ENCODE measurements around the gene RAB3C. TPM values are rescaled to one million over a fixed set of nuclear protein-coding genes. Genes with fewer than 3 reads are reported as not detected.
"Not testable (repeated sequence)": the region's sequence is repeated elsewhere in the genome, so short reads cannot be mapped to it uniquely, and the experiment has no call there.

RAB3C gene
- total RNA-seq, 1 donor from 2014 or later, result 0.45 TPM

DNA sequence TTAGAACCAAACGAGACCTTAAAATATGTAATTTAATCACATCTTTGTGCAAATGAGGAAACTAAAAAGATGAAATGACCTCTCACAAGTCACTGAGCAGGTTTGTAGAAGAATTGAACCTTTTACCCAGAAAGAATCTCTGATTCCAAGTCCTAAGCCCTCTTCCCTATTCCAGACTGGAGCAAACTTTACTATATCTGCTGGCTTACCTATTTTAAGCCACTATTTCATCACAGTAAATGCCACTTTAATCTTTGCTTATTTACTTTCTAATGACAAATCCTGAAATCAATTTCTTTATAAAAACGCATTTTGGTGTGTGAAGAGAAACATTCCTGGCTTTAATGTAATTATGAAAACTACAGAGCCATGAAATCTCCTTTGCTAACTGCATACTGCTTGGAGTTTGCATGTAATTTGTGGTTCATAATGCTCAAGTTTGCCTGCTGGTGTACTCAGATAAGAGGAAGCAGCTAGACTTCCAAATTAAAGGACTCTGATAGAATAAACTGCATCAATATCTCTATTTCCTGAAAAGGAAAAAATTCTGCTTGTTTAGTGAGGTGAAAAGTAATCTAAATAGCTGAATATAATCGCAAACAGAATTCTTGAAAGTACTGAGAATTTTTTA is 121.2 kb downstream of the RAB3C start:
- H3K4me3 ChIP-seq (ENCODE audit: insufficient read depth, low read depth, low read length), result no peak overlapping the region
- H3K36me3 ChIP-seq (ENCODE audit: insufficient read depth, low read length), result no peaks in the 10 kb centered on the region
- H2AFZ ChIP-seq (ENCODE audit: low read depth, low read length), result no peak overlapping the region
- Mint-ChIP-seq H3K27ac (ENCODE audit: unreplicated experiment) (no peak overlapping the region), H3K9me3 (ENCODE audit: unreplicated experiment) (peaks cover 3% of the 10 kb centered on the region), H3K4me3 (ENCODE audit: unreplicated experiment) (no peak overlapping the region), H3K4me1 (ENCODE audit: low read depth, unreplicated experiment) (no peaks in the 10 kb centered on the region), H3K27me3 (ENCODE audit: low read depth, unreplicated experiment) (no peaks in the 10 kb centered on the region), H3K36me3 (ENCODE audit: low read depth, unreplicated experiment) (no peaks in the 10 kb centered on the region)
- no peak overlapping the region for H3K27ac ChIP-seq (ENCODE audit: low read depth, low read length)
- H4K20me1 ChIP-seq (ENCODE audit: insufficient read depth, low read length), result no peaks in the 10 kb centered on the region
- no peaks in the 10 kb centered on the region for H3K4me1 ChIP-seq (ENCODE audit: insufficient read depth, low read length)
- H3K79me2 ChIP-seq (ENCODE audit: insufficient read depth, low read length), result no peaks in the 10 kb centered on the region
- no peak overlapping the region for H3K4me2 ChIP-seq (ENCODE audit: low read length)
- H3K9me3 ChIP-seq (ENCODE audit: insufficient read depth, low read depth, low read length), result no peaks in the 10 kb centered on the region
- DNase-seq (ENCODE audit: low read depth), result no peak
- H3K9ac ChIP-seq (ENCODE audit: low read length), result no peak overlapping the region
- H3K27me3 ChIP-seq (ENCODE audit: insufficient read depth, low read length), result no peaks in the 10 kb centered on the region
- TF ChIP-seq, protein P1, sequence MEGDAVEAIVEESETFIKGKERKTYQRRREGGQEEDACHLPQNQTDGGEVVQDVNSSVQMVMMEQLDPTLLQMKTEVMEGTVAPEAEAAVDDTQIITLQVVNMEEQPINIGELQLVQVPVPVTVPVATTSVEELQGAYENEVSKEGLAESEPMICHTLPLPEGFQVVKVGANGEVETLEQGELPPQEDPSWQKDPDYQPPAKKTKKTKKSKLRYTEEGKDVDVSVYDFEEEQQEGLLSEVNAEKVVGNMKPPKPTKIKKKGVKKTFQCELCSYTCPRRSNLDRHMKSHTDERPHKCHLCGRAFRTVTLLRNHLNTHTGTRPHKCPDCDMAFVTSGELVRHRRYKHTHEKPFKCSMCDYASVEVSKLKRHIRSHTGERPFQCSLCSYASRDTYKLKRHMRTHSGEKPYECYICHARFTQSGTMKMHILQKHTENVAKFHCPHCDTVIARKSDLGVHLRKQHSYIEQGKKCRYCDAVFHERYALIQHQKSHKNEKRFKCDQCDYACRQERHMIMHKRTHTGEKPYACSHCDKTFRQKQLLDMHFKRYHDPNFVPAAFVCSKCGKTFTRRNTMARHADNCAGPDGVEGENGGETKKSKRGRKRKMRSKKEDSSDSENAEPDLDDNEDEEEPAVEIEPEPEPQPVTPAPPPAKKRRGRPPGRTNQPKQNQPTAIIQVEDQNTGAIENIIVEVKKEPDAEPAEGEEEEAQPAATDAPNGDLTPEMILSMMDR (IDR thresholded peaks at IDR 0.05; ENCODE audit: insufficient read depth, low read depth, low read length), result no peak
- TF ChIP-seq EZH2 (IDR thresholded peaks at IDR 0.05; ENCODE audit: insufficient read depth, low read length), result no peak
- FAIRE-seq, result no peak

DNA sequence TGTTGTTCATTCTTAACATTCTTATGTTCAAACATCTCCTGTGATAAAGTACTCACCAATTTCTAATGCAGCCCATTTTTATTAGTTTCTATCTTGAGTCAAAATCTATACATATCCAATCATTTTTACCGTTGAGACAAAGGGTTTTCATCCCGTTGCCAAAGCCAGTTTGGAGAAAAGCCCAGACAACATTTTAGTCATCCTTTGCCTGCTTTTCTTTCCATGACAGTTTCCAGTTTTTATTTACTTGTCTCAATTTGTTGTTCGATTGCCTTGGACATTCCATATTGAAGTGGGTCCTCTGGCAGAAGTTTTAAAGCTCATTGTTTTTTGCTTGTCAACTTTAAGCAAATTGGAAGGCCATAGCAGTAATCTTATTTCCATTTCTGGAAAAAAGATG is 123.9 kb downstream of the RAB3C start:
- Histone ChIP-seq H3K27me3 (ENCODE audit: insufficient read depth, low read length) (no peaks in the 10 kb centered on the region), H3K9me3 (ENCODE audit: insufficient read depth, low read depth, low read length) (no peaks in the 10 kb centered on the region), H2AFZ (ENCODE audit: low read depth, low read length) (no peak overlapping the region), H3K36me3 (ENCODE audit: insufficient read depth, low read length) (no peaks in the 10 kb centered on the region), H3K4me3 (ENCODE audit: insufficient read depth, low read depth, low read length) (no peak overlapping the region), H3K9ac (ENCODE audit: low read length) (no peak overlapping the region), H3K4me1 (ENCODE audit: insufficient read depth, low read length) (no peaks in the 10 kb centered on the region), H3K79me2 (ENCODE audit: insufficient read depth, low read length) (no peaks in the 10 kb centered on the region), H3K27ac (ENCODE audit: low read depth, low read length) (no peak overlapping the region), H4K20me1 (ENCODE audit: insufficient read depth, low read length) (no peaks in the 10 kb centered on the region), H3K4me2 (ENCODE audit: low read length) (no peak overlapping the region)
- Mint-ChIP-seq H3K4me1 (ENCODE audit: low read depth, unreplicated experiment) (no peaks in the 10 kb centered on the region), H3K27ac (ENCODE audit: unreplicated experiment) (no peak overlapping the region), H3K9me3 (ENCODE audit: unreplicated experiment) (peaks cover 3% of the 10 kb centered on the region), H3K27me3 (ENCODE audit: low read depth, unreplicated experiment) (no peaks in the 10 kb centered on the region), H3K4me3 (ENCODE audit: unreplicated experiment) (no peak overlapping the region), H3K36me3 (ENCODE audit: low read depth, unreplicated experiment) (no peaks in the 10 kb centered on the region)
- FAIRE-seq (no peak), DNase-seq (ENCODE audit: low read depth) (no peak)
- TF ChIP-seq, protein P1 (IDR thresholded peaks at IDR 0.05; ENCODE audit: insufficient read depth, low read depth, low read length), result no peak
- TF ChIP-seq EZH2 (IDR thresholded peaks at IDR 0.05; ENCODE audit: insufficient read depth, low read length), result no peak

DNA sequence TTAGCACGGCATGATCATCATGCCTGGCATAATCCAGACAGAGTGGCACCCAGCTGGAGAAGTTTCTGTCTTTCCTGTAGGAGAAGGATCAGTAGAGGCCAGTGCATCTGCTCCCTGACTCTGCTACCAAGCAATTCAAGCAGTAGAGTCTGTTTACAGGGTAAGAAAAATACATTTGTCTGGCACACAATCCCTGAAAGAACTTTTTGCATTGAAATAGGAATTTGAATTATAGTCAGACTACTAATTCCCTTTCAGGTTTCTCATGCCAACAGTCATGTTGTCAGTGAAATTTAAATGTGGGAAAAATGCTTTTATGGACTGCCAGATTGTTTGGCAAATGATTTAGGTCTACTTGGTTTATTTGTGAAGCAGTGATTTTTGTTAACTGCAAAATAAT is 125.6 kb downstream of the RAB3C start:
- Histone ChIP-seq H3K9me3 (ENCODE audit: insufficient read depth, low read depth, low read length) (no peaks in the 10 kb centered on the region), H3K79me2 (ENCODE audit: insufficient read depth, low read length) (no peaks in the 10 kb centered on the region), H3K36me3 (ENCODE audit: insufficient read depth, low read length) (no peaks in the 10 kb centered on the region), H3K4me1 (ENCODE audit: insufficient read depth, low read length) (no peaks in the 10 kb centered on the region), H3K27ac (ENCODE audit: low read depth, low read length) (no peak overlapping the region), H4K20me1 (ENCODE audit: insufficient read depth, low read length) (no peaks in the 10 kb centered on the region), H2AFZ (ENCODE audit: low read depth, low read length) (no peak overlapping the region), H3K4me3 (ENCODE audit: insufficient read depth, low read depth, low read length) (no peak overlapping the region), H3K4me2 (ENCODE audit: low read length) (no peak overlapping the region), H3K9ac (ENCODE audit: low read length) (no peak overlapping the region), H3K27me3 (ENCODE audit: insufficient read depth, low read length) (no peaks in the 10 kb centered on the region)
- H3K36me3 Mint-ChIP-seq (ENCODE audit: low read depth, unreplicated experiment), result no peaks in the 10 kb centered on the region
- no peaks in the 10 kb centered on the region for H3K27me3 Mint-ChIP-seq (ENCODE audit: low read depth, unreplicated experiment)
- no peaks in the 10 kb centered on the region for H3K4me1 Mint-ChIP-seq (ENCODE audit: low read depth, unreplicated experiment)
- TF ChIP-seq EZH2 (IDR thresholded peaks at IDR 0.05; ENCODE audit: insufficient read depth, low read length), result no peak
- TF ChIP-seq, protein P1 (IDR thresholded peaks at IDR 0.05; ENCODE audit: insufficient read depth, low read depth, low read length), result no peak
- FAIRE-seq (no peak), DNase-seq (ENCODE audit: low read depth) (no peak)
- no peak overlapping the region for H3K4me3 Mint-ChIP-seq (ENCODE audit: unreplicated experiment)
- no peak overlapping the region for H3K27ac Mint-ChIP-seq (ENCODE audit: unreplicated experiment)
- peaks cover 2% of the 10 kb centered on the region for H3K9me3 Mint-ChIP-seq (ENCODE audit: unreplicated experiment)

DNA sequence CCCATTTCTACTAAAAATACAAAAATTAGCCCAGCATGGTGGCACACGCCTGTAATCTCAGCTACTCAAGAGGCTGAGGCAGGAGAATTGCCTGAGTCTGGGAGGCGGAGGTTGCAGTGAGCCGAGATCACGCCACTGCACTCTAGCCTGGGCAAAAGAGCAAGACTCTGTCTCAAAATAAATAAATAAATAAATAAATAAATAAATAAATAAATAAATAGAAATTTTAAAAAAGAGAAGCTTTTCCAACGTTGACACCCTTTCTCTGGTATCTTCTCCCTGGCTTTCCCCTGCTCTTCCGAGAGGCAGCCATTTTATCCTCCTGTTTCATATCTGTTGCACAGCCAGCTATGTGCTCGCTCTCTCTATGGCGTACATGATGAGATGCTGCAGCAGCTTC is 127.5 kb downstream of the RAB3C start:
- H3K4me2 ChIP-seq (ENCODE audit: low read length); FAIRE-seq; H3K4me1 ChIP-seq (ENCODE audit: insufficient read depth, low read length); H3K27me3 Mint-ChIP-seq (ENCODE audit: low read depth, unreplicated experiment); H3K9me3 ChIP-seq (ENCODE audit: insufficient read depth, low read depth, low read length); H3K79me2 ChIP-seq (ENCODE audit: insufficient read depth, low read length); DNase-seq (ENCODE audit: low read depth); H2AFZ ChIP-seq (ENCODE audit: low read depth, low read length); H3K4me3 ChIP-seq (ENCODE audit: insufficient read depth, low read depth, low read length); H3K9ac ChIP-seq (ENCODE audit: low read length); H3K9me3 Mint-ChIP-seq (ENCODE audit: unreplicated experiment); H3K4me3 Mint-ChIP-seq (ENCODE audit: unreplicated experiment); H3K36me3 Mint-ChIP-seq (ENCODE audit: low read depth, unreplicated experiment); H3K27me3 ChIP-seq (ENCODE audit: insufficient read depth, low read length); H3K27ac ChIP-seq (ENCODE audit: low read depth, low read length); H4K20me1 ChIP-seq (ENCODE audit: insufficient read depth, low read length); H3K36me3 ChIP-seq (ENCODE audit: insufficient read depth, low read length); H3K4me1 Mint-ChIP-seq (ENCODE audit: low read depth, unreplicated experiment); H3K27ac Mint-ChIP-seq (ENCODE audit: unreplicated experiment): not testable (repeated sequence)
